Measurements from ENCODE around the gene HAAO. TPM values are rescaled to one million over a fixed set of nuclear protein-coding genes. Genes with fewer than 3 reads are reported as not detected.
"Not testable (repeated sequence)": the region's sequence is repeated elsewhere in the genome, so short reads cannot be mapped to it uniquely, and the experiment has no call there.

The HAAO gene
- total and polyA plus RNA-seq, 12 donors, result 2.7 to 30.1 (median 12.6) TPM

DNA sequence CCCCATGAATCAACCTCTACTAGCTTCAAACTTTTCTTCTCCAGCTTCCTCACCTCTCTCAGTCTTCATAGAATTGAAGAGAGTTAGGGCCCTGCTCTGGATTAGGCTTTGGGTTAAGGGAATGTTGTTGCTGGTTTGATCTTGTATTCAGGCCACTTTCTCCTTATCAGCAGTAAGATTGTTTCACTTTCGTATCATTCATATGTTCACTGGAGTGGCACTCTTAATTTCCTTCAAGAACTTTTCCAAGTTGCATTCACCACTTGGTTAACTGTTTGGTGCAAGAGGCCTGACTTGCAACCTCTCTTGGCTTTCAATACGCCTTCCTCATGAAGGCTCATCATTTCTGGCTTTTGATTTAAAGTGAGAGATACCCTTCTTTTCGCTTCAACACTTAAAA lies 51.2 kb downstream of the HAAO start:
- H3K9me3 ChIP-seq (replicated peaks in 1 of 3), result no peaks in the 10 kb centered on the region
- intact Hi-C loops (cut with DNase I), result no loop called here
- no peaks in the 10 kb centered on the region for H3K27me3 ChIP-seq
- no peak overlapping the region for H3K4me3 ChIP-seq
- 78 to 82% (median 80%) methylated on average over 3 of the region's 3 CpGs for whole genome bisulfite sequencing, 4 donors
- H3K27ac ChIP-seq, result no peak overlapping the region
- DNase-seq, result no peak
- H3K36me3 ChIP-seq (replicated peaks in 1 of 2), result peaks cover 0 to 8% of the 10 kb centered on the region in 2 donors
- TF ChIP-seq, protein P1, sequence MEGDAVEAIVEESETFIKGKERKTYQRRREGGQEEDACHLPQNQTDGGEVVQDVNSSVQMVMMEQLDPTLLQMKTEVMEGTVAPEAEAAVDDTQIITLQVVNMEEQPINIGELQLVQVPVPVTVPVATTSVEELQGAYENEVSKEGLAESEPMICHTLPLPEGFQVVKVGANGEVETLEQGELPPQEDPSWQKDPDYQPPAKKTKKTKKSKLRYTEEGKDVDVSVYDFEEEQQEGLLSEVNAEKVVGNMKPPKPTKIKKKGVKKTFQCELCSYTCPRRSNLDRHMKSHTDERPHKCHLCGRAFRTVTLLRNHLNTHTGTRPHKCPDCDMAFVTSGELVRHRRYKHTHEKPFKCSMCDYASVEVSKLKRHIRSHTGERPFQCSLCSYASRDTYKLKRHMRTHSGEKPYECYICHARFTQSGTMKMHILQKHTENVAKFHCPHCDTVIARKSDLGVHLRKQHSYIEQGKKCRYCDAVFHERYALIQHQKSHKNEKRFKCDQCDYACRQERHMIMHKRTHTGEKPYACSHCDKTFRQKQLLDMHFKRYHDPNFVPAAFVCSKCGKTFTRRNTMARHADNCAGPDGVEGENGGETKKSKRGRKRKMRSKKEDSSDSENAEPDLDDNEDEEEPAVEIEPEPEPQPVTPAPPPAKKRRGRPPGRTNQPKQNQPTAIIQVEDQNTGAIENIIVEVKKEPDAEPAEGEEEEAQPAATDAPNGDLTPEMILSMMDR (IDR thresholded peaks at IDR 0.05), result no peak
- no peak for TF ChIP-seq POLR2A (IDR thresholded peaks at IDR 0.05)
- no peaks in the 10 kb centered on the region for H3K4me1 ChIP-seq (replicated peaks in 1 of 2)

DNA sequence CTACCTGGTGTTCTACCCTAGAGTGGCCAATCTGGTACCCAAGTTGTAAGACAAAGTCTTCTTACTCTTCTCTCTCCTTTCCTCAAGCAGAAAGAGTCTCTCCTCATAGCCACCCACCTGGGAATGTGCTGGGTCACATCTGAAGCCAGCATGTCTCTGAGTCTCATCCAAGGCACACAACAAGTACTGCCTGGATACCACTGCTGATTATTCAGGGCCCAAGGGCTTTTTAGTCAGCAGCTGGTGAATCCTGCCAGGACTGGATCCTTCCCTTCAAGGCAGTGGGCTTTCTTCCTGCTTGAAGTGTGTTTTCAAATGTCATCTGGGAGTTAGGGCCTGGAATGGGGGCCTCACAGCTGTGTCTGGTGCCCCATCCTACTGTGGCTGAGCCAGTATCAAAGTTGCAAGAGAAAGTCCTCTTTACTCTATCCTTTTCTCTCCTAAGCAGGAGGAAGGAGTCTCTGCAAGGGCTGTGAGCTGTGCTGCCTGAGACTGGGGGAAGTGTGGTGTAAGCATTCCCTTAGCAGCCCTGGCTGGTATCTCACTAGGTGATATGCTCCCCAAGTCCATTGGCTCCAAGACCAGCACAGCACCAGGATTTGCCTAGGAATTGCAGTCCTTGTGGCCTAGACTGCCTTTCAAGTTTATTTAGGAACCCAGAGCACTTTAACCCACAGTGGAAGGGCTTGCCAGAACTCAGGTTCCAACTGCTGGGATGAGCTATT lies 55.6 kb downstream of the HAAO start:
- intact Hi-C loops (cut with DNase I), result no loop called here
- TF ChIP-seq, protein P1 (IDR thresholded peaks at IDR 0.05), result no peak
- no peak for TF ChIP-seq POLR2A (IDR thresholded peaks at IDR 0.05)
- H3K36me3 ChIP-seq (replicated peaks in 1 of 2), result peaks cover 0 to 8% of the 10 kb centered on the region in 2 donors

DNA sequence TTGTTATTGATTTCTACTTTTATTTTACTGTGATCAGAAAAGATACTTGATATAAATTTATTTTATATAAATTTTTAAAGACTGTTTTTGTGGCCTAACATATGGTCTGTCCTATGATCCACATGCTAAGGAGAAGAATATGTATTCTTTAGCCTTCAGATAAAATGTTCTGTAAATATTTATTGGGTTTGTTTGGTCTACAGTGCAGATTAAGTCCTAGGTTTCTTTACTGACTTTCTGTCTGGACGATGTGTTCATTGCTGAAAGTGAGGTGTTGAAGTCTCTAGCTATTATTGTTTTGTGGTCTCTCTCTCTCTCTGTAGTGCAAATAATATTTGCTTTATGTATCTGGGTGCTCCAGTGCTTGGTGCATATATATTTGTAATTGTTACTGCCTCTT lies 58.5 kb downstream of the HAAO start:
- DNase-seq, result no peak
- WGBS, 4 donors, result 89 to 100% (median 94%) methylated on average over 1 of the region's 1 CpG
- Histone ChIP-seq H3K27ac (no peak overlapping the region), H3K36me3 (replicated peaks in 1 of 2) (no peaks in the 10 kb centered on the region), H3K9me3 (replicated peaks in 1 of 3) (no peaks in the 10 kb centered on the region), H3K27me3 (no peaks in the 10 kb centered on the region), H3K4me1 (replicated peaks in 1 of 2) (peaks cover 4 to 9% of the 10 kb centered on the region in 2 donors), H3K4me3 (no peak overlapping the region)
- intact Hi-C loops (cut with DNase I), result no loop called here
- TF ChIP-seq, protein P1 (IDR thresholded peaks at IDR 0.05), result no peak
- TF ChIP-seq POLR2A (IDR thresholded peaks at IDR 0.05), result no peak

More for the DNA sequence above, 55.6 kb downstream of the HAAO start:
- Histone ChIP-seq H3K4me1 (replicated peaks in 1 of 2) (no peaks in the 10 kb centered on the region), H3K9me3 (replicated peaks in 1 of 3) (no peaks in the 10 kb centered on the region), H3K4me3 (no peak overlapping the region), H3K27ac (no peak overlapping the region), H3K27me3 (no peaks in the 10 kb centered on the region)
- DNase-seq, result no peak

DNA sequence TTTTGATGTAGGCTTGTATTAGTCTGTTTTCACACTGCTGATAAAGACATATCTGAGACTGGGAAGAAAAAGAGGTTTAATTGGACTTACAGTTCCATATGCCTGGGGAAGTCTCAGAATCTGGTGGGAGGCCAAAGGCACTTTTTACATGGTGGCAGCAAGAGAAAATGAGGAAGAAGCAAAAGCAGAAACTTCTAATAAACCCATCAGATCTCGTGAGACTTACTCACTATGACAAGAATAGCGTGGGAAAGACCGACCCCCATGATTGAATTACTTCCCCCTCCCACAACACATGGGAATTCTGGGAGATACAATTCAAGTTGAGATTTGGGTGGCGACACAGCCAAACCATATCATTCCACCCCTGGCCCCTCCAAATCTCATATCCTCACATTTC lies 61.1 kb downstream of the HAAO start:
- WGBS, 4 donors, result 88 to 100% (median 94%) methylated on average over 4 of the region's 4 CpGs
- H3K27ac ChIP-seq; H3K27me3 ChIP-seq; DNase-seq; H3K9me3 ChIP-seq (replicated peaks in 1 of 3); H3K36me3 ChIP-seq (replicated peaks in 1 of 2); H3K4me3 ChIP-seq; intact Hi-C loops (cut with DNase I): not testable (repeated sequence)
- peaks cover 18 to 25% of the 10 kb centered on the region in 2 donors for H3K4me1 ChIP-seq (replicated peaks in 1 of 2)

DNA sequence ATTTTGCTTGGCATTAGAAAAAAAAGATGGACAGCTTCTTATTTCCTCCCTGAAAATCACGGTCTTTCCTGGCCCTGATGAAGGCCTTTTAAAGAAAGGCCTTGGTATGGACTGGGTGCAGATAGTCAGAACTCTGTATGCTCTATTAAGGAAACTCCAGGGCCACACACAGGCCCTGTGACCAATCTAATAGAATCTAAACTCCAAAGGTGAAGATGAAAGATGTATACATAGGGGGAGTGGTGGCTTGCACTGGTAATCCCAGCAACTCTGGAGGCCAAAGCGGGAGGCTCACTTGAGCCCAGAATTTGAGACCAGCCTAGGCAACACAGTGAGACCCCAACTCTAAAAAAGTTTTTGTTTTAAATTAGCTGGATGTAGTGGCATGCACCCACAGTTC lies 65.7 kb downstream of the HAAO start:
- TF ChIP-seq POLR2A (IDR thresholded peaks at IDR 0.05), result no peak
- TF ChIP-seq, protein P1 (IDR thresholded peaks at IDR 0.05), result no peak
- intact Hi-C loops (cut with DNase I), result no loop called here
- Histone ChIP-seq H3K36me3 (replicated peaks in 1 of 2) (no peaks in the 10 kb centered on the region), H3K4me1 (replicated peaks in 1 of 2) (peaks cover 30 to 32% of the 10 kb centered on the region in 2 donors), H3K27me3 (no peaks in the 10 kb centered on the region), H3K4me3 (no peak overlapping the region), H3K9me3 (replicated peaks in 1 of 3) (no peaks in the 10 kb centered on the region), H3K27ac (peak overlapping the region in 2 of 5 donors; percentile 52 to 73)
- 64 to 81% (median 70%) methylated on average over 2 of the region's 2 CpGs for WGBS, 4 donors
- no peak for DNase-seq
